ENCODE results near the gene NPAP1. TPM values are rescaled to one million over a fixed set of nuclear protein-coding genes. Genes with fewer than 3 reads are reported as not detected.

The NPAP1 gene
- total and polyA plus RNA-seq, 2 of the 8 experiments (the other 6 are each of a cell fraction or from before 2014, with no cell fraction given) = 0.07 to 0.08 TPM

DNA sequence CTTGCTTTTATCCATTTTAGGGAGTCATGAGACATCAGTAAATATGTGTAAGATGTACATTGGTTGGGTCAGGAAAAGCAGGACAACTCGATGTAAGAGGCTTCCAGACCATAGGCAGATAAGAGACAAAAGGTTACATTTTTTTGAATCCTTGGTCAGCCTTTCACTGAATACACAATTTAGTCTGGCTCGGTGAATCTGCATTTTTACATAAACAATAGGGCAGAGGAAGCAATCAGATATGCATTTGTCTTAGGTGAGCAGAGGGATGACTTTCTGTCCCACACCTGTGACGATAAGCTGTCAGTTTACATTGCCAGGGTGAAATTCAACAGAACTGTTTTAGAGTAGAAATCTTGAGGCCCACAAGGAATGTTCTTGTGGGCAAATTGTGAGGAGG is 20.6 kb downstream of the NPAP1 start (continued):
- no peak for TF ChIP-seq GABPA (IDR thresholded peaks at IDR 0.05; ENCODE audit: borderline replicate concordance, insufficient read depth, low read length)
